ENCODE results near the gene HK1.
"Not testable (repeated sequence)": the region's sequence is repeated elsewhere in the genome, so short reads cannot be mapped to it uniquely, and the experiment has no call there.

HK1 gene

GRCh38 chr10:69312528-69312927 lies 34.2 kb downstream of the HK1 start:
- no peak for DNase-seq

GRCh38 chr10:69315100-69315542 lies 36.8 kb downstream of the HK1 start:
- no peak for DNase-seq

- no peak for DNase-seq
Observed at GRCh38 chr10:69315610-69316312, 37.5 kb downstream of the HK1 start.

GRCh38 chr10:69316313-69317059 lies 38.2 kb downstream of the HK1 start:
- no peak for DNase-seq

- DNase-seq = peak; percentile 68
Observed at GRCh38 chr10:69317175-69317604, 38.9 kb downstream of the HK1 start.

- DNase-seq = no peak
Observed at GRCh38 chr10:69317626-69318105, 39.4 kb downstream of the HK1 start.

GRCh38 chr10:69318106-69318866 lies 40.0 kb downstream of the HK1 start:
- peak; percentile 94 for DNase-seq

- peak; percentile 88 for DNase-seq
Observed at GRCh38 chr10:69318867-69319727, 40.8 kb downstream of the HK1 start.

GRCh38 chr10:69319841-69320316 lies 41.6 kb downstream of the HK1 start:
- DNase-seq = no peak

GRCh38 chr10:69320521-69320920 lies 42.2 kb downstream of the HK1 start:
- no peak for DNase-seq

- DNase-seq = no peak
Observed at GRCh38 chr10:69321039-69321715, 42.9 kb downstream of the HK1 start.

- no peak for DNase-seq
Observed at GRCh38 chr10:69321865-69322264, 43.6 kb downstream of the HK1 start.

- DNase-seq = not testable (repeated sequence)
Observed at GRCh38 chr10:69322346-69322745, 44.0 kb downstream of the HK1 start.

GRCh38 chr10:69323622-69324021 lies 45.3 kb downstream of the HK1 start:
- no peak for DNase-seq

- no peak for DNase-seq
Observed at GRCh38 chr10:69324583-69324982, 46.3 kb downstream of the HK1 start.

GRCh38 chr10:69325637-69326523 lies 47.6 kb downstream of the HK1 start:
- not testable (repeated sequence) for DNase-seq

GRCh38 chr10:69326692-69327091 lies 48.4 kb downstream of the HK1 start:
- DNase-seq = no peak

- DNase-seq = no peak
Observed at GRCh38 chr10:69327463-69328379, 49.4 kb downstream of the HK1 start.

- no peak for DNase-seq
Observed at GRCh38 chr10:69328380-69328735, 50.1 kb downstream of the HK1 start.
